COLO668 (cell line): ENCODE measurements around the gene MEDAG.

Source experiments
- DNase-seq: peaks from one replicate; lab custom pipeline; 2025; ENCODE audit not compliant: unreplicated experiment; lab: John Stamatoyannopoulos, UW

MEDAG gene

GRCh38 chr13:30905932-30906383 lies at the start of gene MEDAG:
Gene MEDAG, plus strand, starts transcription at chr13:30906271. Its CDS starts 245 bp downstream, at chr13:30906516.
- DNase-seq, result no peak

GRCh38 chr13:30857018-30857417 lies 49.1 kb upstream of the MEDAG start:
- no peak for DNase-seq

- no peak for DNase-seq
These were observed 48.4 kb upstream of the MEDAG start for GRCh38 chr13:30857636-30858035.

- DNase-seq, result no peak
These were observed 46.7 kb upstream of the MEDAG start for GRCh38 chr13:30859326-30859725.

- DNase-seq, result no peak
These were observed 44.9 kb upstream of the MEDAG start for GRCh38 chr13:30861163-30861562.

- no peak for DNase-seq
These were observed 44.1 kb upstream of the MEDAG start for GRCh38 chr13:30861836-30862467.

GRCh38 chr13:30862707-30863106 lies 43.4 kb upstream of the MEDAG start:
- no peak for DNase-seq

GRCh38 chr13:30863231-30863630 lies 42.8 kb upstream of the MEDAG start:
- no peak for DNase-seq

GRCh38 chr13:30863796-30864195 lies 42.3 kb upstream of the MEDAG start:
- no peak for DNase-seq

- no peak for DNase-seq
These were observed 41.5 kb upstream of the MEDAG start for GRCh38 chr13:30864433-30865122.

GRCh38 chr13:30865123-30866049 lies 40.7 kb upstream of the MEDAG start:
- peak; percentile 85 for DNase-seq

GRCh38 chr13:30866677-30867076 lies 39.4 kb upstream of the MEDAG start:
- no peak for DNase-seq

- no peak for DNase-seq
These were observed 38.9 kb upstream of the MEDAG start for GRCh38 chr13:30867089-30867669.

GRCh38 chr13:30868799-30869470 lies 37.1 kb upstream of the MEDAG start:
- DNase-seq, result no peak

GRCh38 chr13:30869491-30869890 lies 36.6 kb upstream of the MEDAG start:
- DNase-seq, result no peak

- DNase-seq, result no peak
These were observed 35.8 kb upstream of the MEDAG start for GRCh38 chr13:30870049-30870884.

GRCh38 chr13:30870916-30871587 lies 35.0 kb upstream of the MEDAG start:
- DNase-seq, result no peak

- DNase-seq, result no peak
These were observed 34.3 kb upstream of the MEDAG start for GRCh38 chr13:30871588-30872275.

GRCh38 chr13:30872276-30872594 lies 33.8 kb upstream of the MEDAG start:
- DNase-seq, result no peak
